H9 (cell line): ENCODE data around the gene SDHB. TPM values are rescaled to one million over a fixed set of nuclear protein-coding genes. Genes with fewer than 3 reads are reported as not detected.

Experiments used
- DNase-seq: peaks from one replicate; pipeline ENCODE4 v3.0.0-alpha.2; 2017
- H2AFZ ChIP-seq: one replicate; pipeline ENCODE4 v1.6.1; 2013; ENCODE audit warnings: mild to moderate bottlenecking, low read length, control low read depth, moderate library complexity
- H2AK5ac ChIP-seq: 2 replicates; pipeline ENCODE4 v1.6.1; 2013; ENCODE audit warnings: low read length, control low read depth, mixed read lengths; ENCODE audit not compliant: insufficient read length
- H2BK120ac ChIP-seq: one replicate; pipeline ENCODE4 v1.6.1; 2013; ENCODE audit warnings: low read depth, mild to moderate bottlenecking, low read length, control low read depth, inconsistent platforms; ENCODE audit not compliant: poor library complexity, severe bottlenecking
- H2BK12ac ChIP-seq: 2 replicates; pipeline ENCODE4 v1.6.1; 2013; ENCODE audit warnings: low read length, control low read depth, mixed read lengths, low read depth; ENCODE audit not compliant: insufficient read length
- H2BK15ac ChIP-seq: 2 replicates; pipeline ENCODE4 v1.6.1; 2013; ENCODE audit warnings: low read depth, low read length, control low read depth
- H2BK20ac ChIP-seq: one replicate; pipeline ENCODE4 v1.6.1; 2013; ENCODE audit warnings: low read depth, mild to moderate bottlenecking, low read length, control low read depth, inconsistent platforms; ENCODE audit not compliant: poor library complexity, severe bottlenecking
- H2BK5ac ChIP-seq: 2 replicates; pipeline ENCODE4 v1.6.1; 2013; ENCODE audit warnings: low read length, control low read depth, mixed read lengths; ENCODE audit not compliant: insufficient read length
- H3K14ac ChIP-seq: 2 replicates; pipeline ENCODE4 v1.6.1; 2013; ENCODE audit warnings: low read length, control low read depth; ENCODE audit not compliant: insufficient read depth
- H3K18ac ChIP-seq: 2 replicates; pipeline ENCODE4 v1.6.1; 2013; ENCODE audit warnings: low read depth, mild to moderate bottlenecking, mixed read lengths, low read length, control low read depth; ENCODE audit not compliant: insufficient read length
- H3K23ac ChIP-seq: 2 replicates; pipeline ENCODE4 v1.6.1; 2013; ENCODE audit warnings: low read length, control low read depth, mixed read lengths, low read depth; ENCODE audit not compliant: insufficient read length
- H3K23me2 ChIP-seq: 2 replicates; pipeline ENCODE4 v1.6.1; 2013; ENCODE audit warnings: low read depth, mild to moderate bottlenecking, mixed read lengths, low read length, control low read depth; ENCODE audit not compliant: insufficient read length, poor library complexity, severe bottlenecking
- H3K27ac ChIP-seq: 2 replicates; pipeline ENCODE4 v1.5.1; 2013; ENCODE audit warnings: low read length, control low read depth, mixed read lengths, low read depth; ENCODE audit not compliant: insufficient read length
- H3K27me3 ChIP-seq: 2 replicates; pipeline ENCODE4 v1.6.1; 2013; ENCODE audit warnings: low read length, control low read depth, inconsistent platforms; ENCODE audit not compliant: insufficient read depth
- H3K4ac ChIP-seq: 2 replicates; pipeline ENCODE4 v1.6.1; 2013; ENCODE audit warnings: low read depth, mild to moderate bottlenecking, control low read depth, inconsistent platforms, low read length, moderate library complexity
- H3K4me1 ChIP-seq: 2 replicates; pipeline ENCODE4 v1.6.1; 2013; ENCODE audit warnings: low read length, control low read depth, inconsistent platforms; ENCODE audit not compliant: insufficient read depth
- H3K4me2 ChIP-seq: 2 replicates; pipeline ENCODE4 v1.6.1; 2013; ENCODE audit warnings: low read length, control low read depth, mixed read lengths; ENCODE audit not compliant: insufficient read length, insufficient read depth
- H3K56ac ChIP-seq: 2 replicates; pipeline ENCODE4 v1.6.1; 2013; ENCODE audit warnings: low read depth, mild to moderate bottlenecking, mixed read lengths, low read length, control low read depth; ENCODE audit not compliant: insufficient read length
- H3K79me1 ChIP-seq: 2 replicates; pipeline ENCODE4 v1.6.1; 2013; ENCODE audit warnings: low read depth, mild to moderate bottlenecking, moderate library complexity, low read length, control low read depth, inconsistent platforms; ENCODE audit not compliant: insufficient read depth, poor library complexity, severe bottlenecking
- H3K79me2 ChIP-seq: 2 replicates; pipeline ENCODE4 v1.6.1; 2013; ENCODE audit warnings: low read length, control low read depth, inconsistent platforms; ENCODE audit not compliant: insufficient read depth
- H3K9ac ChIP-seq: 2 replicates; pipeline ENCODE4 v1.6.1; 2013; ENCODE audit warnings: low read length, control low read depth, mixed read lengths; ENCODE audit not compliant: insufficient read length; ENCODE audit errors: extremely low read depth
- H3K9me3 ChIP-seq: one replicate; pipeline ENCODE4 v1.6.1; 2013; ENCODE audit warnings: low read depth, low read length, inconsistent platforms; ENCODE audit not compliant: control insufficient read depth
- H3T11ph ChIP-seq: one replicate; pipeline ENCODE4 v1.6.1; 2013; ENCODE audit warnings: mild to moderate bottlenecking, low read length, control low read depth, inconsistent platforms
- H4K20me1 ChIP-seq: one replicate; pipeline ENCODE4 v1.6.1; 2013; ENCODE audit not compliant: control insufficient read depth, insufficient read length, insufficient read depth
- H4K5ac ChIP-seq: 2 replicates; pipeline ENCODE4 v1.6.1; 2013; ENCODE audit warnings: low read depth, mild to moderate bottlenecking, mixed read lengths, low read length, control low read depth; ENCODE audit not compliant: insufficient read length
- H4K8ac ChIP-seq: replicated peaks from 2 replicates; pipeline ENCODE4 v1.6.1; 2013; ENCODE audit warnings: low read length, control low read depth, mixed read lengths, low read depth; ENCODE audit not compliant: insufficient read length
- H4K91ac ChIP-seq: 2 replicates; pipeline ENCODE4 v1.6.1; 2013; ENCODE audit warnings: low read depth, mild to moderate bottlenecking, moderate library complexity, mixed read lengths, low read length, control low read depth; ENCODE audit not compliant: insufficient read length
- H3K27ac Mint-ChIP-seq, 3 experiments: 2 replicates in 2 of 3; 3 replicates in 1 of 3; pipeline ENCODE4 v1.8.0; 2020 to 2021; ENCODE audit warnings: mixed read lengths in 3 of 3, mild to moderate bottlenecking in 1 of 3, moderate library complexity in 1 of 3
- H3K27me3 Mint-ChIP-seq: 2 replicates; pipeline ENCODE4 v1.8.0; 2021; ENCODE audit warnings: low read depth, mild to moderate bottlenecking, moderate library complexity, mixed read lengths
- H3K36me3 Mint-ChIP-seq, 3 experiments: 2 replicates in 2 of 3; 3 replicates in 1 of 3; pipeline ENCODE4 v1.8.0; 2020 to 2021; ENCODE audit warnings: low read depth in 3 of 3, mixed read lengths in 3 of 3; ENCODE audit not compliant: insufficient read depth in 1 of 3
- H3K4me1 Mint-ChIP-seq, 2 experiments: 2 replicates each; pipeline ENCODE4 v1.8.0; 2020; ENCODE audit warnings: mixed read lengths in 2 of 2
- H3K4me3 Mint-ChIP-seq, 2 experiments: 2 replicates in 1 of 2; 3 replicates in 1 of 2; pipeline ENCODE4 v1.8.0; 2020 to 2021; ENCODE audit warnings: mild to moderate bottlenecking in 2 of 2, mixed read lengths in 2 of 2, moderate library complexity in 1 of 2
- H3K9me3 Mint-ChIP-seq, 2 experiments: 2 replicates in 1 of 2; 3 replicates in 1 of 2; pipeline ENCODE4 v1.8.0; 2020; ENCODE audit warnings: mild to moderate bottlenecking in 2 of 2, mixed read lengths in 2 of 2, moderate library complexity in 1 of 2
- CTCF ChIP-seq: fragments of 200-600 bp; sonication (generic); conservative IDR thresholded peaks from 3 replicates; pipeline ENCODE4 v1.8.0; 2021; ENCODE audit warnings: antibody characterized with exemption, mild to moderate bottlenecking
- WGBS: extraction: QIAGEN DNeasy Blood & Tissue Kit; methylation state at CpG from one replicate; pipeline ENCODE4 v1.1.7; 2013; ENCODE audit warnings: missing lambda C conversion rate, low lambda C conversion rate, mixed read lengths; ENCODE audit not compliant: insufficient read length; ENCODE audit errors: extremely low coverage; 5-methylcytosine and 5-hydroxymethylcytosine counted together
- total RNA-seq: library from RNA; stranded (reverse); gene quantifications from 2 replicates; pipeline ENCODE4 v1.2.1, GENCODE V29; 2021

SDHB gene
- total RNA-seq, 1 experiment from 2014 or later = 77.5 TPM

GRCh38 chr1:17060306-17060749, 6.5 kb upstream of the SDHB start:
- Histone ChIP-seq H2BK20ac (no peak overlapping the region), H2AFZ (no peak overlapping the region), H4K91ac (no peak overlapping the region), H3K9ac (no peak overlapping the region), H3K79me1 (no peaks in the 10 kb centered on the region), H3K27me3 (no peaks in the 10 kb centered on the region), H3K9me3 (no peaks in the 10 kb centered on the region), H2BK15ac (no peak overlapping the region), H3K56ac (no peak overlapping the region), H2BK5ac (no peak overlapping the region), H3T11ph (no peak overlapping the region), H3K18ac (no peak overlapping the region), H2BK12ac (no peak overlapping the region), H2BK120ac (no peak overlapping the region), H3K4me2 (no peak overlapping the region), H4K5ac (no peak overlapping the region), H3K27ac (no peak overlapping the region), H2AK5ac (no peak overlapping the region), H4K8ac (no peak overlapping the region), H3K14ac (no peak overlapping the region), H3K23me2 (no peaks in the 10 kb centered on the region), H3K79me2 (no peaks in the 10 kb centered on the region), H3K4ac (no peak overlapping the region), H4K20me1 (no peaks in the 10 kb centered on the region), H3K4me1 (no peaks in the 10 kb centered on the region; the same call in 1 of the 2 replicates), H3K23ac (no peak overlapping the region)
- Mint-ChIP-seq H3K4me1 (peaks cover 17 to 36% of the 10 kb centered on the region in 2 experiments), H3K36me3 (no peaks in the 10 kb centered on the region), H3K9me3 (peaks cover 2 to 3% of the 10 kb centered on the region in 2 experiments; a peak in 1 of 5 replicates), H3K27me3 (peaks cover 15% of the 10 kb centered on the region), H3K27ac (no peak overlapping the region), H3K4me3 (no peak overlapping the region; a peak in 1 of 5 replicates)
- WGBS = no CpG with 5 or more reads among the region's 11 CpGs
- no peak for DNase-seq
- TF ChIP-seq CTCF = no peak
